Astrocyte (in vitro differentiated cells and primary cell): ENCODE results near the gene JOSD2. TPM values are rescaled to one million over a fixed set of nuclear protein-coding genes. Genes with fewer than 3 reads are reported as not detected.

Source experiments
- DNase-seq: peaks from one replicate; pipeline ENCODE4 v3.0.0-alpha.2; 2010; ENCODE audit warnings: low read depth
- FAIRE-seq: peaks from 2 replicates; lab custom pipeline; 2011; peaks lifted over from hg19 to GRCh38; lab: Jason Lieb, UNC
- H2AFZ ChIP-seq: 2 replicates; pipeline ENCODE4 v1.6.0; 2012; ENCODE audit warnings: low read depth, low read length, inconsistent platforms
- H3K27ac ChIP-seq: 2 replicates; pipeline ENCODE4 v1.5.1; 2011; ENCODE audit warnings: low read depth, low read length, inconsistent platforms
- H3K27me3 ChIP-seq: 2 replicates; pipeline ENCODE4 v1.6.0; 2011; ENCODE audit warnings: low read length, inconsistent platforms; ENCODE audit not compliant: insufficient read depth
- H3K36me3 ChIP-seq: 2 replicates; pipeline ENCODE4 v1.5.1; 2011; ENCODE audit warnings: low read length, inconsistent platforms; ENCODE audit not compliant: insufficient read depth
- H3K4me1 ChIP-seq: 2 replicates; pipeline ENCODE4 v1.5.1; 2011; ENCODE audit warnings: low read length, inconsistent platforms; ENCODE audit not compliant: insufficient read depth
- H3K4me2 ChIP-seq: 2 replicates; pipeline ENCODE4 v1.6.0; 2012; ENCODE audit warnings: low read length, inconsistent platforms
- H3K4me3 ChIP-seq: 2 replicates; pipeline ENCODE4 v1.5.1; 2011; ENCODE audit warnings: low read depth, mild to moderate bottlenecking, low read length, inconsistent platforms; ENCODE audit not compliant: insufficient read depth
- H3K79me2 ChIP-seq: 2 replicates; pipeline ENCODE4 v1.6.0; 2012; ENCODE audit warnings: mild to moderate bottlenecking, low read length, inconsistent platforms; ENCODE audit not compliant: insufficient read depth
- H3K9ac ChIP-seq: 2 replicates; pipeline ENCODE4 v1.6.0; 2012; ENCODE audit warnings: mild to moderate bottlenecking, low read length, inconsistent platforms
- H3K9me3 ChIP-seq: 2 replicates; pipeline ENCODE4 v1.5.1; 2012; ENCODE audit warnings: low read depth, mild to moderate bottlenecking, low read length, inconsistent platforms; ENCODE audit not compliant: insufficient read depth
- H4K20me1 ChIP-seq: 2 replicates; pipeline ENCODE4 v1.6.0; 2012; ENCODE audit warnings: low read length, inconsistent platforms; ENCODE audit not compliant: insufficient read depth
- H3K27ac Mint-ChIP-seq: one replicate; pipeline ENCODE4 v1.8.0; 2021; ENCODE audit warnings: mild to moderate bottlenecking, mixed read lengths; ENCODE audit not compliant: unreplicated experiment
- H3K27me3 Mint-ChIP-seq: one replicate; pipeline ENCODE4 v1.8.0; 2021; ENCODE audit warnings: low read depth, mixed read lengths; ENCODE audit not compliant: unreplicated experiment
- H3K36me3 Mint-ChIP-seq: one replicate; pipeline ENCODE4 v1.8.0; 2021; ENCODE audit warnings: low read depth, mixed read lengths; ENCODE audit not compliant: unreplicated experiment
- H3K4me1 Mint-ChIP-seq: one replicate; pipeline ENCODE4 v1.8.0; 2021; ENCODE audit warnings: low read depth, mixed read lengths; ENCODE audit not compliant: unreplicated experiment
- H3K4me3 Mint-ChIP-seq: one replicate; pipeline ENCODE4 v1.8.0; 2021; ENCODE audit warnings: mild to moderate bottlenecking, moderate library complexity, mixed read lengths; ENCODE audit not compliant: unreplicated experiment
- H3K9me3 Mint-ChIP-seq: one replicate; pipeline ENCODE4 v1.8.0; 2021; ENCODE audit warnings: mild to moderate bottlenecking, mixed read lengths; ENCODE audit not compliant: unreplicated experiment
- CTCF ChIP-seq: IDR thresholded peaks from 2 replicates; pipeline ENCODE4 v1.5.1; 2011; ENCODE audit warnings: low read depth, mild to moderate bottlenecking, inconsistent platforms, low read length, moderate library complexity; ENCODE audit not compliant: insufficient read depth
- EZH2 ChIP-seq: IDR thresholded peaks from 2 replicates; pipeline ENCODE4 v1.6.1; 2012; ENCODE audit warnings: mild to moderate bottlenecking, low read length, inconsistent platforms; ENCODE audit not compliant: insufficient read depth
- total RNA-seq: library from RNA; stranded (reverse); gene quantifications from 2 replicates; pipeline ENCODE4 v1.2.1, GENCODE V29; 2021

The JOSD2 gene
- total RNA-seq, 1 donor from 2014 or later: not detected

GRCh38 chr19:50489461-50490011 lies 21.5 kb downstream of the JOSD2 start:
- Mint-ChIP-seq H3K9me3 (peaks cover 40% of the 10 kb centered on the region), H3K27ac (no peak overlapping the region), H3K36me3 (no peaks in the 10 kb centered on the region), H3K4me1 (no peaks in the 10 kb centered on the region), H3K27me3 (no peaks in the 10 kb centered on the region), H3K4me3 (no peak overlapping the region)
- no peak overlapping the region for H2AFZ ChIP-seq
- no peaks in the 10 kb centered on the region for H3K9me3 ChIP-seq
- no peak overlapping the region for H3K4me3 ChIP-seq
- H3K27me3 ChIP-seq: peaks cover 9% of the 10 kb centered on the region
- H3K4me1 ChIP-seq: no peaks in the 10 kb centered on the region
- TF ChIP-seq CTCF: no peak
- no peak for TF ChIP-seq EZH2
- H3K36me3 ChIP-seq: no peaks in the 10 kb centered on the region
- H3K4me2 ChIP-seq: no peak overlapping the region
- H3K79me2 ChIP-seq: no peaks in the 10 kb centered on the region
- H3K9ac ChIP-seq: no peak overlapping the region
- H3K27ac ChIP-seq: no peak overlapping the region
- peaks cover 13% of the 10 kb centered on the region for H4K20me1 ChIP-seq
- no peak for FAIRE-seq
- DNase-seq: no peak

GRCh38 chr19:50488389-50489194 lies 22.4 kb downstream of the JOSD2 start:
- H3K9me3 Mint-ChIP-seq: peaks cover 36% of the 10 kb centered on the region
- Histone ChIP-seq H3K4me2 (no peak overlapping the region), H3K27me3 (peaks cover 9% of the 10 kb centered on the region), H4K20me1 (peaks cover 13% of the 10 kb centered on the region), H3K4me3 (no peak overlapping the region), H3K9ac (no peak overlapping the region), H3K9me3 (no peaks in the 10 kb centered on the region), H3K79me2 (no peaks in the 10 kb centered on the region), H3K27ac (no peak overlapping the region), H3K4me1 (no peaks in the 10 kb centered on the region), H2AFZ (no peak overlapping the region), H3K36me3 (no peaks in the 10 kb centered on the region)
- no peaks in the 10 kb centered on the region for H3K27me3 Mint-ChIP-seq
- no peak for TF ChIP-seq CTCF
- no peak for TF ChIP-seq EZH2
- H3K4me3 Mint-ChIP-seq: no peak overlapping the region
- FAIRE-seq: no peak
- H3K36me3 Mint-ChIP-seq: no peaks in the 10 kb centered on the region
- DNase-seq: no peak
- H3K4me1 Mint-ChIP-seq: no peaks in the 10 kb centered on the region
- H3K27ac Mint-ChIP-seq: no peak overlapping the region
